Neuronal stem cell (in vitro differentiated cells): Measurements from ENCODE around the gene PER1.
"Not testable (repeated sequence)": the region's sequence is repeated elsewhere in the genome, so short reads cannot be mapped to it uniquely, and the experiment has no call there.

Experiments
- DNase-seq: peaks from one replicate; pipeline ENCODE4 v3.0.0-alpha.2; 2013; ENCODE audit warnings: low spot score
- H2AFZ ChIP-seq: one replicate; pipeline ENCODE4 v1.6.1; 2013; ENCODE audit warnings: mild to moderate bottlenecking, low read length, inconsistent platforms
- H2AK5ac ChIP-seq: 2 replicates; pipeline ENCODE4 v1.6.1; 2013; ENCODE audit warnings: low read depth, mild to moderate bottlenecking, inconsistent platforms, low read length, moderate library complexity, mixed read lengths
- H2BK120ac ChIP-seq: 2 replicates; pipeline ENCODE4 v1.6.1; 2013; ENCODE audit warnings: low read depth, mild to moderate bottlenecking, inconsistent platforms, low read length, moderate library complexity, mixed read lengths
- H2BK12ac ChIP-seq: one replicate; pipeline ENCODE4 v1.6.1; 2013; ENCODE audit warnings: low read length, inconsistent platforms
- H2BK15ac ChIP-seq: 2 replicates; pipeline ENCODE4 v1.6.1; 2013; ENCODE audit warnings: mild to moderate bottlenecking, low read length, inconsistent platforms, mixed read lengths
- H2BK5ac ChIP-seq: one replicate; pipeline ENCODE4 v1.6.1; 2013; ENCODE audit warnings: inconsistent platforms, mild to moderate bottlenecking, low read length, moderate library complexity
- H3K14ac ChIP-seq: one replicate; pipeline ENCODE4 v1.6.1; 2013; ENCODE audit warnings: low read length, inconsistent platforms
- H3K18ac ChIP-seq: 2 replicates; pipeline ENCODE4 v1.6.1; 2013; ENCODE audit warnings: low read length, inconsistent platforms
- H3K23ac ChIP-seq: 2 replicates; pipeline ENCODE4 v1.6.1; 2013; ENCODE audit warnings: low read depth, mild to moderate bottlenecking, mixed read lengths, low read length, inconsistent platforms; ENCODE audit not compliant: poor library complexity
- H3K27ac ChIP-seq: replicated peaks from 3 replicates; pipeline ENCODE4 v1.5.1; 2013; ENCODE audit warnings: low read length, inconsistent platforms
- H3K27me3 ChIP-seq, 3 experiments: 2 replicates each; pipeline ENCODE4 v1.6.1; 2013; ENCODE audit warnings: low read length in 3 of 3, mild to moderate bottlenecking in 2 of 3, inconsistent platforms in 1 of 3, low read depth in 1 of 3, mixed read lengths in 1 of 3, moderate library complexity in 1 of 3; ENCODE audit not compliant: control insufficient read depth in 3 of 3, insufficient read depth in 3 of 3
- H3K36me3 ChIP-seq, 2 donors: replicated peaks in 1 of 2; 2 replicates each; pipeline ENCODE4 v1.6.1; 2013; ENCODE audit warnings: low read length in 2 of 2; ENCODE audit not compliant: control insufficient read depth in 2 of 2, insufficient read depth in 2 of 2
- H3K4ac ChIP-seq: 2 replicates; pipeline ENCODE4 v1.6.1; 2013; ENCODE audit warnings: inconsistent platforms, mild to moderate bottlenecking, low read length, moderate library complexity
- H3K4me1 ChIP-seq, 2 donors: 1 replicate in 1 of 2; 2 replicates in 1 of 2; pipeline ENCODE4 v1.6.1; 2013; ENCODE audit warnings: low read length in 2 of 2, low read depth in 1 of 2; ENCODE audit not compliant: control insufficient read depth in 2 of 2, insufficient read depth in 1 of 2
- H3K4me2 ChIP-seq: one replicate; pipeline ENCODE4 v1.6.1; 2013; ENCODE audit warnings: mild to moderate bottlenecking, low read length, inconsistent platforms; ENCODE audit not compliant: insufficient read depth, poor library complexity, severe bottlenecking
- H3K4me3 ChIP-seq, 2 donors: 2 replicates each; pipeline ENCODE4 v1.5.1; 2013; ENCODE audit warnings: low read length in 2 of 2, mild to moderate bottlenecking in 2 of 2, inconsistent platforms in 1 of 2, moderate library complexity in 1 of 2
- H3K79me1 ChIP-seq: one replicate; pipeline ENCODE4 v1.6.1; 2013; ENCODE audit warnings: low read depth, mild to moderate bottlenecking, inconsistent platforms, low read length, moderate library complexity
- H3K9ac ChIP-seq: one replicate; pipeline ENCODE4 v1.6.1; 2013; ENCODE audit warnings: mild to moderate bottlenecking, low read depth, low read length, inconsistent platforms; ENCODE audit not compliant: poor library complexity
- H3K9me3 ChIP-seq, 2 donors: replicated peaks in 1 of 2; 2 replicates each; pipeline versions ENCODE3 to v1.6.1; 2013; ENCODE audit warnings: low read length in 2 of 2, mild to moderate bottlenecking in 2 of 2, inconsistent platforms in 1 of 2, low read depth in 1 of 2, mixed read lengths in 1 of 2, moderate library complexity in 1 of 2; ENCODE audit not compliant: control insufficient read depth in 2 of 2, insufficient read depth in 1 of 2
- H4K8ac ChIP-seq: one replicate; pipeline ENCODE4 v1.6.1; 2013; ENCODE audit warnings: low read depth, mild to moderate bottlenecking, inconsistent platforms, low read length, moderate library complexity
- H4K91ac ChIP-seq: one replicate; pipeline ENCODE4 v1.6.1; 2013; ENCODE audit warnings: low read length, low read depth, mild to moderate bottlenecking, inconsistent platforms; ENCODE audit not compliant: poor library complexity
- WGBS, 2 donors: extraction: QIAGEN DNeasy Blood & Tissue Kit; methylation state at CpG; one replicate each; pipeline ENCODE4 v1.1.7; 2013; ENCODE audit warnings: missing lambda C conversion rate in 2 of 2, mixed read lengths in 1 of 2; ENCODE audit not compliant: insufficient read length in 2 of 2, insufficient replicate concordance in 1 of 2; ENCODE audit errors: extremely low coverage in 2 of 2; 5-methylcytosine and 5-hydroxymethylcytosine counted together

The PER1 gene

DNA sequence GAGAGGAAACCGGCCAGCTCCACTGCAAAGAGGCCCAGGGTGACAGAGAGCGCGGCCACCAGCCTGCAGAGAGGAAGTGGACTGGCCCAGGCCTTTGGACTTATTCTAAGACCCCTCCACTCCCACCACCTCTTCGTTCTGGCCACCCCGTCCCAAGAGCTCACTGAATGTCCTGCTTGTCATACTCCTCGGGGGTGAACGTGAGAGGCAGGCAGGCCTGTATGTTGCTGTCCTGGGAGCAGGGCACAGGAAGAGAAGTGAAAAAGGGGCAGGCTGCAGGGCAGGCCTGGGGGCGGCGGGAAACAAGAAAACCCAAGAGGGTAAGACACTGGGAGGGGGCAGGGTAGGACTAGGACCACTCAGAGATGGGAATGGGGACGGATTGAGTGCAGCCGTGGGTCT lies 23.6 kb upstream of the PER1 start:
- H2BK12ac ChIP-seq: peak overlapping the region; percentile 41
- peak overlapping the region; percentile 82 for H2BK5ac ChIP-seq
- H2BK120ac ChIP-seq: no peak overlapping the region
- no peak overlapping the region for H4K91ac ChIP-seq
- H3K36me3 ChIP-seq: no peaks in the 10 kb centered on the region
- no peak overlapping the region for H3K4ac ChIP-seq
- H3K4me1 ChIP-seq: peaks cover 18 to 20% of the 10 kb centered on the region in 2 donors
- peak overlapping the region; percentile 63 for H3K14ac ChIP-seq
- H3K4me3 ChIP-seq: peak overlapping the region; percentile 89 to 90
- H3K79me1 ChIP-seq: peaks cover 2% of the 10 kb centered on the region
- peak overlapping the region; percentile 3 for H3K18ac ChIP-seq
- peak; percentile 24 for DNase-seq
- H3K4me2 ChIP-seq: peak overlapping the region; percentile 91
- H2BK15ac ChIP-seq: peak overlapping the region; percentile 96
- H3K9ac ChIP-seq: peak overlapping the region; percentile 92
- no peak overlapping the region for H4K8ac ChIP-seq
- WGBS, 2 donors: no CpG with 5 or more reads among the region's 11 CpGs
- no peaks in the 10 kb centered on the region for H3K9me3 ChIP-seq
- H2AFZ ChIP-seq: peak overlapping the region; percentile 88
- peak overlapping the region; percentile 3 for H2AK5ac ChIP-seq
- H3K27me3 ChIP-seq: no peaks in the 10 kb centered on the region
- peak overlapping the region; percentile 98 for H3K23ac ChIP-seq
- peak overlapping the region; percentile 71 for H3K27ac ChIP-seq

DNA sequence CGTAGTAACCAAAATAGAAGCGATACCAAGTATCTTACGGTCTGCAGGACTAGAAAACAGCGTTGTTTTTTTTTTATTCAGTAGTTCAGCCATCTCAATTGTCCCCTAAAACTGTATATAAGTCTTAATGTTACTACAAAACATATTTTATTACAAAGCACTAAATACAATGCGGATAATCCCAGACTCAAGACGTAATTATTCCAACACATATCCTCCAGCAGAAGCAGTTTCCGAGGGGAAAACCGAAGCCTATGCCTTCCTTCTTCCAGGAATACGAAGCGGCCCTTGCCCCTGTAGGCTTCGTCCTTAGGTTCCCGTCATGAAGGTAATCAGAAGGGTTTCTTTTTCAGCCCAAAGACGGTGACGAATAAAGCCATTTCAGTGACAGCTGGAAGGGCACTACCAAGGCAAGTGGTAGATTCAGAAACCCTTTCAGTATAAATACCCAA lies 21.7 kb upstream of the PER1 start:
- H3K36me3 ChIP-seq: no peaks in the 10 kb centered on the region
- H2BK5ac ChIP-seq: no peak overlapping the region
- no peak overlapping the region for H2BK120ac ChIP-seq
- DNase-seq: no peak
- no CpG with 5 or more reads among the region's 14 CpGs for WGBS, 2 donors
- no peak overlapping the region for H2AK5ac ChIP-seq
- no peak overlapping the region for H3K4ac ChIP-seq
- H2AFZ ChIP-seq: peak overlapping the region; percentile 43
- no peak overlapping the region for H3K9ac ChIP-seq
- no peak overlapping the region for H3K18ac ChIP-seq
- H3K27me3 ChIP-seq: no peaks in the 10 kb centered on the region
- no peak overlapping the region for H3K14ac ChIP-seq
- no peak overlapping the region for H4K91ac ChIP-seq
- H3K4me2 ChIP-seq: peak overlapping the region; percentile 22
- H3K27ac ChIP-seq: peak overlapping the region; percentile 67
- no peak overlapping the region for H2BK15ac ChIP-seq
- H3K4me1 ChIP-seq: peaks cover 18 to 20% of the 10 kb centered on the region in 2 donors
- no peak overlapping the region for H4K8ac ChIP-seq
- no peak overlapping the region for H3K23ac ChIP-seq
- H3K79me1 ChIP-seq: peaks cover 2% of the 10 kb centered on the region
- peak overlapping the region; percentile 39 to 50 for H3K4me3 ChIP-seq
- no peak overlapping the region for H2BK12ac ChIP-seq
- no peaks in the 10 kb centered on the region for H3K9me3 ChIP-seq

DNA sequence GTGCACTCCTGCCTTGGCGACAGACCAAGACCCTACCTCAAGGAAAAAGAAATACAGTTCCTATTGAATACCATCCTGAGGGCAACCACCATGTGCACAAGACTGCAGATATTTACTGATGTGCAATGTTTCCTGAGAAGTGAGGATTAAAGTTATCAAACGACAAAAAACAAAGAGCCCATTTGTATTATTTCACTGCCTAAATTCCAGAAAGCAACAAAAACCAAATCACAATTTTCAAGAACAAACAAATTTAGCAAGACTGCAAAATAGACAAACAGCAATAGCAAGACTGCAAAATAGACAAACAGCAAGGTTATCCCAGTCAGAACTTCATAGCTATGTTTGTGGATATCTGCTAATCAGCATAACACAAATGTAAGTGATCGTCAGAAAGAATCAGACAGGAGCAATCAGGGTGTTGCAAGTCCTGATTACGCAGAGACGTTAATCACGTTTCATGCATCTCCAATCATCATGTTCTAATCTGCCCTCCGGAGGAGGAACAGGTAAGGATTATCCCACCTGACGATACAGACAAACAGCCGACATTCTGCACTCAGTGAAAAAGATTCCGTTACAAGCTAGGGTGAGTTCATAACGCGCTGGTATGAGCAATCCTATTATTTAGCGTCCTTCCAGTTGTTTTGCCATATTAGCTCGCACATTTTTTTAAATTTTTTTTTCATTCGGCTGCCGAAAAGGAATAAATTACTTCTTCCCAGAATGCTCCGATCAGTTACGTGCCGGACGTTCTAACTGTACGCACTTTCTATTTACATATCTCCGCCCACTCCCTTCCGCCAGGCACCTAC lies 21.1 kb upstream of the PER1 start:
- H2BK12ac ChIP-seq: no peak overlapping the region
- no peaks in the 10 kb centered on the region for H3K36me3 ChIP-seq
- no peak overlapping the region for H3K9ac ChIP-seq
- H3K4me1 ChIP-seq: peaks cover 18 to 20% of the 10 kb centered on the region in 2 donors
- H3K9me3 ChIP-seq: no peaks in the 10 kb centered on the region
- H2AFZ ChIP-seq: peak overlapping the region; percentile 43
- H3K4me3 ChIP-seq: peak overlapping the region; percentile 50 to 67
- H3K27ac ChIP-seq: peak overlapping the region; percentile 68
- no peak overlapping the region for H4K91ac ChIP-seq
- H2AK5ac ChIP-seq: no peak overlapping the region
- WGBS, 2 donors: no CpG with 5 or more reads among the region's 23 CpGs
- no peak overlapping the region for H2BK5ac ChIP-seq
- peak overlapping the region; percentile 92 for H3K23ac ChIP-seq
- no peak overlapping the region for H3K4me2 ChIP-seq
- DNase-seq: peak; percentile 77
- H4K8ac ChIP-seq: no peak overlapping the region
- H2BK15ac ChIP-seq: no peak overlapping the region
- no peak overlapping the region for H3K4ac ChIP-seq
- H3K27me3 ChIP-seq: no peaks in the 10 kb centered on the region
- H3K79me1 ChIP-seq: peaks cover 2% of the 10 kb centered on the region
- H2BK120ac ChIP-seq: no peak overlapping the region
- no peak overlapping the region for H3K14ac ChIP-seq
- H3K18ac ChIP-seq: no peak overlapping the region

DNA sequence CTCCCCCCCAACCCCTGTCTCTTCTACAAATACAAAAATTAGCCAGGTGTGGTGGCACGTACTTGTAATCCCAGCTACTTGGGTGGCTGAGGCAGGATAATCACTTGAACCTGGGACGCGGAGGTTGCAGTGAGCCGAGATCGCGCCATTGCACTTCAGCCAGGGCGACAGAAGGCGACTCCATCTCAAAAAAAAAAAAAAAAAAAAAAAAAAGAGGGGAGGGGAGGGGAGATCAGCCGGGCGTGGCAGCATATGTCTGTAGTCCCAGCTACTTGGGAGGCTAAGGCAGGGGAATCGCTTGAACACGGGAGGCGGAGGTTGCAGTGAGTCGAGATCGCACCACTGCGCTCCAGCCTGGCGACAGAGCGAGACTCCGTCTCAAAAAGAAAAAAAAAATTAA lies 18.0 kb upstream of the PER1 start:
- H3K4ac ChIP-seq, H3K9me3 ChIP-seq, H3K27me3 ChIP-seq, H2BK12ac ChIP-seq, H4K8ac ChIP-seq, H3K14ac ChIP-seq, H2AK5ac ChIP-seq, H3K4me2 ChIP-seq, H3K36me3 ChIP-seq, H3K23ac ChIP-seq, DNase-seq, H2AFZ ChIP-seq, H2BK5ac ChIP-seq, H3K27ac ChIP-seq, H4K91ac ChIP-seq, H3K4me3 ChIP-seq, H3K79me1 ChIP-seq, H2BK120ac ChIP-seq, H2BK15ac ChIP-seq, H3K4me1 ChIP-seq, H3K9ac ChIP-seq, H3K18ac ChIP-seq: not testable (repeated sequence)
- no CpG with 5 or more reads among the region's 19 CpGs for WGBS, 2 donors
